IPS DF 4.7 (cell line): Measurements from ENCODE around the gene IDS.
"Not testable (repeated sequence)": the region's sequence is repeated elsewhere in the genome, so short reads cannot be mapped to it uniquely, and the experiment has no call there.

Experiments
- DNase-seq: peaks from one replicate; pipeline ENCODE4 v3.0.0-alpha.2; 2013; ENCODE audit warnings: low spot score; ENCODE audit errors: extremely low read depth

IDS gene

DNA sequence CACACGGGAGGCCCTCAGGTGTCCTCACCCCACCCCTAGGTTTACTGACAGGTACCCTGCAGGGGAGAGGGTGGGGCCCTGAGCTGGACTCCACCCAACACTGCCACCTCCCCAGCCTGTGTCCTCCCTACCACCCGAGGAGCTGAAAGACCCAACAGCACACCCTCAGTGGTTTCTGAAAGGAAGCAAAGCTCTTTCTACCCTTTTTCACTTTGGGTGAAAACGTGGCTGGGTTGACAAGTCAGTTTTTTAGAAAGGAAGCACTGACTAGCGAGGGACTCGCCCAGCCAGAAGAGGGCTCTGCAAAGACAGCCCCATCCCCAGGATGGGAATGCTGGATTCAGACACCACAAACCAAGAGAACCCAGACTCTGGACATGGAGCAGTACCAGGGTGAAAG lies 2.2 kb downstream of the IDS start:
- DNase-seq, result not testable (repeated sequence)

DNA sequence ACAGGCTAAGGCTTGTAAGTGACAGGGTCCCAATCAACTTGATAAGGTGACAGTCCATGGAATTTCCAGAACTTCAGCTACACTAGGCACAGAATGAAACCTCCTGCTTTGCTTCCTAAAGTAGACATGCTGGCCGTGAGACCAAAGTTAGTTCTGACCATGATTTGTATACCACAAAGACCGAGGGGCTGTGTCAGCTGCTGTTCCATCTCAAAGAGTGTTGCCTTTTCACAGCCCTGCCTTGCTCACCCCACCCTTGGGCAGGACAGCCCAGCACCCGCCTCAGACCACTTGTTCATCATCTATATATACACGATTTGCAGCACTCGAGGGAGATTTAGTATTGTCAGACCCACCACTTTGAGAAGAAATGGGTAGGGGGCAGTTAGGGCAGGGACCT lies 5.3 kb downstream of the IDS start:
- no peak for DNase-seq

DNA sequence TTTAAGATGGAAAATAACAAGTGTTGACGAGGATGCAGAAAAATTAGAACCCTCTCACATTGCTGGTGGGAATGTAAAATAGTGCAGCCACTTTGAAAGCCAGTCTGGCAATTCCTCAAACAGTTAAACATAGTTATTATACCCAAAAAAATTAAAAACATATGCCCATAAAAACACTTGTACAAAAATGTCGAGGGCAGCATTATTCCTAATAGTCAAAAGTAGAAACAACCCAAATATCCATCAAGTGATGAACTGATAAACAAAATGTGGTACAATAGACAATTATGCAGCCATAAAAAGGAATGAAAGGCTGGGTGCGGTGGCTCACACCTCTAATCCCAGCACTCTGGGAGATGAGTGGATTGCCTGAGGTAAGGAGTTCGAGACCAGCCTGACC lies 6.3 kb downstream of the IDS start:
- no peak for DNase-seq

DNA sequence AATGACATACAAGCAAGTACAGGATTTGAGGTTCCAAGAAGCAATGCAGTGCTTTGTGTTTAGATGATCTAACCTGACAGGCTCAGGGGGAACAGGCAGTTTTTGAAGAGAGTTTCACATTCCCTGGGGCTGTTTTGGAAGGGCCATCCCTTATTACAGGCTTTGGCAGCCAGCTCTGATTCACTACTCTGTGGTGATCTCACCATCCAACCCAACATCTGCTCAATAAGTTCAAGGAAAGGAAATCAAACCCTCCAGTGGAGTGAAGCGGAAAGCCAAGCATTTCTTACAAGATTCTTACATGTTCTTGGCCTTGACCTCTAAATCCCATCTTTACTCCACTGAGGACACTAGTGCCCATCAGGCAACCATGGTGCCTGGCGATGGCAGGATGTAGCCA lies 7.5 kb downstream of the IDS start:
- DNase-seq, result no peak

DNA sequence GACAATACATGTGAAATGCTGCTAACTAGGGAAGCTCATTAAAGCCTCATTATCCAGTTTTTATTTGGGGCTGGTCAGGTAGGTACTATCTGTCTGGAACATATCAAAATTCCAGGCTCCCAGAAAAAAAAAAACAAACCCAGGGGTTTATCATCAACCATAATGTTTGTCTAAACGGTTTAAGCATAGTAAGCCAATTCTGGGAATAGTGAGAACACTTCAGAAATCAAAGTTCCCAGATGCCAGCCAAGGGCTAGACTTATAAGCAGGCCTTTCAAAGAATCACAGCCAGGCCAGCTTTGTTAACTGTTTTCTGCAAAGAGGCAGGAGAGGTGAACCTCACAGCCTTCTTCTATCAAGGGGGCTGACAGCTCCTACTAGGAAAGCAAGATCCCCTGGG lies 8.1 kb downstream of the IDS start:
- no peak for DNase-seq

DNA sequence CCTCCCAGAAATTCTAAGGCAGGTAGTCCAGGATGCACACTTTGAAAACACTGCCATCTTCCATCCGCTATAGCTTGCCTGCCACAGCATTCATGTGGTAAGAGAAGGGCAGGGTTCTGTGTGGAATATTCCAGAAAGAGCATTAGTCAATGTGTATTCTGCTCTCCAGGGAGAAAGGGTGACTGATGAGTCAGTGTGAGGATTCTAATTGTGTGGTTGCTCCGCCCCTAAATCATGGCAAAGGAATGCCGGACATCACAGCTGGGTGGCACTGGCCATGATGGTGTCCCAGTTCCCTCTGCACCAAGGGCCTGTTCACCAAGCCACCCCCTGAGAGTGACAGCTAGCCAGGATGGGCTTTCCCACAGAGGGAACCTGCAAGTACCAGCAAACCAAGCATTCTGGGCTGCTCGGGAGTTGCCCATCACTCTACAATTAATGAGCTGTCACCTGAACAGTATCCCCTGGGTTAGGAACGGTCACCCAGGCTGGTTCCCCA lies 9.5 kb downstream of the IDS start:
- DNase-seq, result no peak

DNA sequence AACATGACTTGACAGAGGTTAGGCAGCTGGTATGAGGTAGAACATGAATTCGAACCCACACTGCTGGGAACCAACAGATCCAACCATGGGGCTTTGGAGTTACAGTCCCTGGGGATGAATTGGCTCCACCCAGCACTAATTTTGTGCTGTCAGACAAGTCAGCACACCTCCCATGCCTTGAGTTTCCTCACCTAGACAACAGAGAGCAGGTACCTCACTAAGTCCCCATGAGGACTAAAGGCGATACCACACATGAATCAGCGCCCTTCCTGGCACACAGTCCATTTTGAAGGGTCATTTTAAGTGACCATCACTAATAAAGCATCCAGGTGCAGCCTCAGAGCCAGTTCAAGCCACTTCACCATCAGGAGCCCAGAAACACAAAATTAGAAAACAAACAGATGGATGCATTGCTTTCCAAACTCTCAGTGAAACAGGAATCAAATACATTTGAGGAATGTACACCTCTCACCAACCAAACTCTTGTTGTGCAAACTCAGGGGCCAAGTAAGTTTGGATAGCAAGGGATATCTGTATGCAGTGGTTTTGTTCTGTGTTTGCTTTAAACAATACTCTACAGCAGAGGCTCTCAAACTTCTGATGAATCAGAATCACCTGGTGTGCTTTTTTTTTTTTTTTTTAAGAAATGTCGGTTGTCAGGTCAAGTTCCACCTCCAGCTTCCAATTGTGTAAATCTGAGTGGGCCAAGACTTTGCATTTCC lies 10.1 kb downstream of the IDS start:
- no peak for DNase-seq

DNA sequence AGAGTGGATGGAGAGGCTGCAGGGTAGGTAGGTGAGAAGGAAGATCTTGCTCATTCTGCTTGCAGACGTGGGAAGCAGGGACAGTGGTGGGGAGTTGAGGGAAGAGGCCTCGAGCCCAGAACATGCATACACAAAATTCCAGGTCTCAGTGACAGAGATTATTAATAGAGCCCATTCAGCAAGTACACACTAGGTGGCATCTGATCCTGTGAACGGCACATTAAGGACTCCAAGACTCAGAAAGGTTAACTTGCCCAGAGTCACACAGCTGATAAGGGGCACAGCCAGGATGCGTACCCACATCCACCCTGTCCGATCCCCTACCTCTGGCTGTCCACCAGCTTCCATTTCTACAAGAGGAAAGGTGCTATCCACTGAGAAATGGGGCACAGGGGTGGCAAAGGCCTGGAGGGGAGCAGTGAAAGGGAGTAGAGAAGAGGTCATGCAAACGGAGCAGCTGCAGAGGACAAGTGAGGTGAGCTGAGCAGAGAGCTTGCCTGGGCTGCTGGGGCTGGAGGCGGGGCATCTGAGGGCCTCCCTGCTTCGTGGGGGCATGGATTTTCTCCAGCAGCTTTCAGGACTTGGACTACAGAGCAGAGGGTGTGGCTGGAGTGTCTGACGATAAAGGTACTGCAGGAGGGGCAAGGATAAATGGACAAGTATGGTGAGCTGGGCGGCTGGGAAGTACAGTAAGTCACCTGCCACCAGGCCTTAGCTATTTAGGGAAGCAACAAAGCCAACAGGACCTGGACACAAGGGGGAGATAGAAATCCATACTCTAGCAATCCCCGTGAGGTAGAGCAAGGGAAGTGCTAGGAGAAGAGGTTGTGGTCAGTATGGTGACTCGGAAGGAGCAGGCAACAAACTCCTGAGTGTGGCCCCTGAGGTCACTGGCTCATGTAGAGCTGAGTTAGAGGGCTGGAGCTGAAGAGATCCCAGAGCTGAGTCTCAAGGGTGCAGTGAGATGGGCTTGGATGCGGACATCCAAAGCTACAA lies 11.2 kb downstream of the IDS start:
- no peak for DNase-seq

DNA sequence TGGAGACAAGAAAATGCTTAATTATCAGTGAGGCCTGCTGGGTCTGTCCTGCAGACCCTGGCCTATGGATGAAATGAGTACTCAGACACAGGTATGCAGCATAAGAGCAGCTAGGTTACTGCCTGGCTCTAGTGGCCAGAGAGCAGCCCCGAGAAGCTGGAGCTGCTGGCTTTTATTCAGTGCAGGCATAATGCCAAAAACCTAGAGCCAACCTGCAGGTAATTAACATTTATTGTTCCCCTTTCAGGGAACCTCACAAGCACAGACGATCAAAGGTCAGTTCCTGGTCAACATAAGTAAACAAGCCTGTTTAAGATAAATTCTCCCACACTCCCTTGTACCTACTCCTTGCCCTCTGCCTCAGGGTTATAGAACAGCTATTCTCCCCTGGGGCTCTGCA lies 13.3 kb downstream of the IDS start:
- no peak for DNase-seq

DNA sequence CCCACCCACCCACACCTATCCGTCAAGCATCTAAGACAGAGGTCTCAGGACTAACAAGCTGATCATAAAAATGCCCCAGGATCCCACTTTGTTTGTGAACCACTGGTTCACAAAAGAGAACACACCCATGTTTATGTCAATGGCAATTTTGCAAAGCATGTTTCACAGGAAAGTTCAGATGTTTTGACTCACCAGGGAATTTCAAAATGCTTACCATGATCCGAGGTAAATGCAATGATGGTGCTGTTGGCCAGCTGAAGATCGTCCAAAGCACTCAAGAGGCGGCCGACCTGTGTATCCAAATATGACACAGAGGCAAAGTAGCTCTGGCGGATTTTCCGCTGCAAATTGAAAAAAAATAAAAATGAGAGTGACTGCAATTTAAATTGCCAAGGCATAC lies 15.0 kb downstream of the IDS start:
- no peak for DNase-seq

DNA sequence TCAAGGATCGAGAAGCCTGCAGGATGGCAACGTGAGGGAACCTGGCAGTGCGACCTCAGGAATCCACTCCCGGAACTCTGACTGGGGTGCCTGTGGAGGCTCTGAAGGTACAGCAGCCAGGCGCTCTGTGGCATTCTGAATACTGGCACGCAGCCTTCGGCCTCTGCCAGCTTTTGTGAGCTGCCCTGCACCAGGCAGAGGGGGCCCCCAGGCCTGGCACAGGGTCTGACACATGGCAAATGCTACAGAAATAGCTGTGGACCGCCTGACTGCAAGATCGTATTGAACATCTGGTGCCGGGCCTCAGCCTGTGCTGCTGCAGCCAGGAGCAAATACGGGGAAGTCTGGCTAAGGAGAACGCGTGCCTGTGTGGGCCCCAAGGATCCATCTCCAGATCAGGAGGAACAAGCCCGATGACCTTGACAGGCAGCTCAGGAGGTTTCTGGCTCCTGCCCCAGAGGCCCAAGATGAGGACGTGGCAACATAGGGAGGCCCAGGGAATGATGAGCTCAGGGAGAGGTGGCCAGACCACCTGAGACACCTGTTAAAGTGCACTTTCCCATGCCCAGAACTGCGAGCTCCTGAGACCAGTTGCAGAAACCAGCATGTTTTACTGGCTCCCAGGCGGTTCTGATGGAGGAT lies 16.6 kb downstream of the IDS start:
- not testable (repeated sequence) for DNase-seq

DNA sequence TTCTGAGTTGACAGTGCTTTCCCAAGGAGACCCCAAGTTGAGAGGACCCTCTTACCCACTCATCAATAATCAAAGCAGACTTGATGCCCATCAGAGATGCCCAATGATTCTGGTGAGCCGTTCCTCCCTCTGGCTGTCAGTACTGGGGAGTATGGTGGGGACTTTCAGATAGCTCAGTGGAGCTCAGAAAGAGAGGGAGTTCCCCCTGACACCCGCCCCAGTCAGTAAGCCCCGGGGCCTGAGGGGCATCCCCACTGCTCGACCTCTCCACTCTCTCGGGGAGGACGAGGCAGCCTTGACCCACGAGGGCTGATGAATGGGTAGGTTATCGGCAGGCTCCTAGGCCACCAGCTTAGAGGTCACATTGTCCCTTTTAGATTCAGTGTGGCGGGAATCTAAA lies 17.1 kb downstream of the IDS start:
- DNase-seq, result not testable (repeated sequence)

DNA sequence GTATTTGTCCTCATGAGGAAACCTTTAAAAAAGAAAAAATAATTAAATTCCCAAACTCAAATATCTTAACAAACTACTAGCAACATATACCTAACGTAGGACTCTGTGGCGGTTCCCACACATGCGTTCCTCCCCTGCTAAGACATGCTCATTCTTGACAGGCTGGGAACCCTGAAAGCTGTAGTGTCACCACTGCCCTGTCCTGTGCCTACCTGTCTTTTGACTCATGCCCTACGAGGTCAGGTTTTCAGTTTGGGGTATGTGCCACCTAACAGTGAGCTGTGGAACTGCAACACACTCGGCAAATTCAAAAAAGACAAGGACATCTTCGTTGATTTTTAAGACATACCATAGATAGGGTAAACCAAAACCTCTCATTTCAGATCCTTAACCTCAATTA lies 17.8 kb downstream of the IDS start:
- no peak for DNase-seq

DNA sequence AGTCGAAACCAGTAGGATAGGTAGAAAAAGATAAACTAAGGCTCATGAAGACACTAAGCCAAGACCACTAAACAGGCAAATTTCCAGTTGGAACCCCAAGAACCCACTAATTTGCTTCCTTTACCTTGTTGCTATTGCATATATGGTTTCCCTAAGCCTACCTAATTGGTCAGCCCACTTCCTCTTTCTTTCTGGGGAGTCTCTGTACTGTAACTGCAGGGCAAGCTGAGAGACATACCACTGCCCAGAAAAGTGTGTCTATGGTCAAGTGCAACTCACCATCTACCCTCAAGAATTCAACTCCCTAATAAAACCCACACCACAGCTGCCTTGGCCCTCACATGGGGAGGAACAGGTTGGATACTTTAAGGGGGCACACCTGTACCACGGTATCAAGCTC lies 28.6 kb downstream of the IDS start:
- no peak for DNase-seq

DNA sequence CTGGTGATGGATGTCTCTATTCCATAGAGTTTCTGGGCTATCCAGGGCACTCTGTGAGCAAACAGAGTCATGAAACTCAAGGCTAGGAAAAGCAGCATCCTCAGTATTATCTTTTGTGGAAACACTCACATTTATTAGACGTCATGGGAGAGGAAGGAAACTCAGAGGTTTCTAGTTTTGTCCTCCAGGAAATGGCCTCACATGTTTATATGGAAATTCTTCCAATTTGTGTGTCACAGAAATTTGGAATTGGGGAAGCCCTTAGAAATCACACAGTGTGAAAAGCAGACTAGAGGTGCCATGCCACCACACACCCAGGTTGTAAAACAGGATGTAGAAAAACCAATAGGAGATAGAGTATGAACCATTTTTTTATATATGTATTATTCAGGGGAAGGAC lies 31.1 kb downstream of the IDS start:
- no peak for DNase-seq

DNA sequence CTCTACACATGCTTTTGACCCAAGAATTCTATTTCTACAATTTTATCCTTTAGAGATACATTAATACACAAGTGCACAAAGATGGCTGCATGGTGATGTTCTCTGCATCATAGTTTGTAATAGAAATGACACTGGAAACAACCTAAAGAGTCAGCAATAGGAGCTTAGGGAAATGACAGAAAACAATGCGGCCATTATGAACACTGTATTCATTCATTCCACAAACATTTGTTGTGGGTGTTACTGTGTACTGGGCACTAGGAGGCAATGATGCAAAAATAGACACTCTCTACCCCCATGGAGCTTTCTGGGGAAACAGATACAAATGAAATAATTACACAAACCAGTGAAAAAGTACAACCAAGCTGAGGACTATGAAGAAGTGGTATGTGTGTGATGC lies 32.0 kb downstream of the IDS start:
- DNase-seq, result no peak

DNA sequence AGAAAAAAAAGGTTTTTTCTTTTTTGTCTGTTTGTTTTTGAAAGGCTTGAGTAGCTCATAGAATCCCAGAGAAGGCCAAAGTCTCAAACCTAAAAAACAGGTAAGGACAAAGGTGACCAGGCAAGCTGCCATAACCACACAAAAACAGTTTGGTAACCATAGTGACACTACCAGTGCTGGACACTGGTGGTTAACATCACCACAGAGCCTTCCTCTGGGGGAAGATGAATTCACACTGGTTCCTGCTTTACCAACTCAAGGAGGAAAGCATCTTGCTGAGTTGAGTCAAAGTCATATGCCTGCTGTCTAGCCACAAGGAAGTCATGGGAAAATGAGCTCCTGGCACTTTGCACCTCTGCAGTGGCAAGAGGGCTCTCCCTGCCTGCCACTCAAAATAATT lies 32.5 kb downstream of the IDS start:
- no peak for DNase-seq

DNA sequence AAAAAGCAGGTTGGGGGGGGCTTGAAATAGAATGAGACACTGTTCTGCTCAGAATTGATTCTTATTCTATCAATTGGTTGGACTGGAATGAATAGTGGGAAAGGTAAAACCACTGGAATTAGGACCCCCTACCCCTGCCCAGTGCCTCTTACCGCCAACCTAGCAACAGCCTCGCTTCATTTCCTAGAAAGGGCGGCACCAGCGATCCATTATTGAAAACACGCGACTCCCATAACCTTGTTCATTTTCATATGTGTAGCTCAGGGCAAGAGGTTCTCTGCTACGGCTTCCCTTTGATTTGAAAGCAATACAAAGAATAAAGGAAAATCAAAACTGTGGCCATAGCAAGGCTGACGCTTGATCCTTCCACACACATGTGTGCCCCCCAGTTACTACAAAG lies 33.7 kb downstream of the IDS start:
- DNase-seq, result no peak

DNA sequence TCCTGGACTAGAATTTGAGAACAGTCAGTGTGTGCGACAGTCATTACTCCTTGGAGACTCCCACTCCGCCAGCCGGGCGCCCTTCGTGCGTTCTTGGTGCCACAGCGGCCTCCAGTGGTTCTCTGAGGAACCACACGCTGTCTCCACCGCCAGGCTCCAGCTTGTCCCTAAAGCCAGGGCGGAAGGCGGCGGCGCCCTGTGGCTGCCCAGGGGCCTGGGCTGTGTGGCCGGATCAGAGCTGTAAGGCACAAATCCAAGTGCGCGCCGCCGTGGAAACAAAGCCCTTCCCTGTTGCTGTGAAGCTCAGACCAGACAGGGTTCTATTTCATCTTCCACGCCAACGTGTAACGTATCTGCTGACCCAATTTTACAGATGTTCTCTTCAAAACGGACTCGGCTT lies 34.2 kb downstream of the IDS start:
- DNase-seq, result no peak

DNA sequence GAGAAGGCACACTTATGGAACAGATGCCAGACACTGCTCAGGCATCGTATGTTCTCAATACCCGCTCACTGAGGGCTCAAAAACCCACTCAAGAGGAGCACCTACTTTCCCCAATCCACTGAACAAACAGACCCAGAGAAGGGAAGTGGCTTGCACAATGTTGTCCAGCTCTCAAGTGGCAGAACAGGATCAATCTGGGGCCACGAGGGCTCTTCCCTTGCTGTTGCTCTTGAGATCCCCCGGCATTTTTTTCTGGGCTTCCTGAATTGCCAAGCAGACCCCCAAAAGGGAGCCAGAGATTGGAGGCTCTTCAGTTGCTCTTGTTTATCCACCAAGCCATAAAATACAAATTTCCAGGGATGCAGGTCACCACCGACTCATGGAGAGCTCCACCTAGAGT lies 35.7 kb downstream of the IDS start:
- DNase-seq, result no peak

DNA sequence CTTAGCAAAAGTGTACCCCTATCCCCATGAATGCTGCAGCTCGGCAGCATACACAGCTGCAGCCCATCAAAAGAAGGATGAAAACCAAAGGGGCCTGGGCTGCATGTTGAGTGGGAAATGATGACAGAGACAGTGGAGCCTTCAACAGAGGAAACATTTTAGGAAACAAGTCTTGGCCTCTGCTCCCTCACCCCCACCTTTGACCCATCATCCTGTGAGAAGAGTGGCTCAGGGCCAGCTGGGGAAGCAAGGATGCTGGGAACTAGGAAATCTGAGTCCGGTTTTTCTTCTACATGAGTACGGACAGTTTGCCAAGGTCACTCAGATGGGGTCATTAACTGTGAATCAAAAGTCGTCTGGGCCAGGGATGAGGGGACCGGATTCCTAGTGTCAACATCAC lies 37.2 kb downstream of the IDS start:
- no peak for DNase-seq

DNA sequence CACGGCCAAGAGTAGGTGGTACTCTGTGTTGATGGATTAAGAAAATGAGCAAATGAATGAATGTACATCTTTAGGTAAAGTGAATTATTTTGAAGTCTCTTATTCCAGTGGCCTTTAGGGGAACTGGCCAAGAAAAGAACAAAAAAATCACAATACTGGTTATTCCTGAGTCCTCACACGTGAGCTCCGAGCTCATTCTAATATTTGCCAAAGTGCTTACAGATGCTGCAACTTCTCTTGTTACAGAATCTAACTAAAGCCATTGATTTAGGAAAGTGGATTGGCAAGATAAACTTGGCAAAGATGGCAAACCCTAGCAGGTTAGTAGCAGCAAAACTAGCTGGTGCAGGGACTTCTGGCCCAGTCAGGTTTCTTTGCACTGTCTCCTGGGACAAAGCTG lies 37.6 kb downstream of the IDS start:
- no peak for DNase-seq
